RCC 7860 (cell line): ENCODE results near the gene TSPYL2.

Source experiments
- DNase-seq: peaks from one replicate; pipeline ENCODE4 v3.0.0-alpha.2; 2015; ENCODE audit warnings: low spot score
- FAIRE-seq: peaks from 2 replicates; lab custom pipeline; 2012; peaks lifted over from hg19 to GRCh38; lab: Jason Lieb, UNC

Gene TSPYL2

DNA sequence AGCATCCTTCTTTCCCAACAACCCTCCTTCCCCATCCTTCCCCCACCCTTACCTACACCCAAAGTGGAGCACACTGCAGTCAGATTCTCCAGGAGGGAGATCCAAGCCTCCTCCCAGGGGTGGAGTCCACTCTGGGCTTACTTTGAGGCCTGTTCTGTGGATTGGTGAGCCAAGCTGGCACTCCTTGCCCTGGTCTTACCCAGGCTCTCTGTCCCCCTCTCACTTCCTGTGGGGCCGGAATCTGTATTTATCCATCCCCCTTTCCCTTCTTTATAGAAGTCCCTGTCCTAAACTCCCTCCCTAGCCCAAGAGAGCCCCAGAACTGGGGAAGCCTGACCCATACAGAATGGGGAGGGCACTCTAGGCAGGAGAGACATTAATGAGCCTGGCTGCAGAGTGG lies 3.2 kb upstream of the TSPYL2 start:
- DNase-seq: no peak
- no peak for FAIRE-seq

DNA sequence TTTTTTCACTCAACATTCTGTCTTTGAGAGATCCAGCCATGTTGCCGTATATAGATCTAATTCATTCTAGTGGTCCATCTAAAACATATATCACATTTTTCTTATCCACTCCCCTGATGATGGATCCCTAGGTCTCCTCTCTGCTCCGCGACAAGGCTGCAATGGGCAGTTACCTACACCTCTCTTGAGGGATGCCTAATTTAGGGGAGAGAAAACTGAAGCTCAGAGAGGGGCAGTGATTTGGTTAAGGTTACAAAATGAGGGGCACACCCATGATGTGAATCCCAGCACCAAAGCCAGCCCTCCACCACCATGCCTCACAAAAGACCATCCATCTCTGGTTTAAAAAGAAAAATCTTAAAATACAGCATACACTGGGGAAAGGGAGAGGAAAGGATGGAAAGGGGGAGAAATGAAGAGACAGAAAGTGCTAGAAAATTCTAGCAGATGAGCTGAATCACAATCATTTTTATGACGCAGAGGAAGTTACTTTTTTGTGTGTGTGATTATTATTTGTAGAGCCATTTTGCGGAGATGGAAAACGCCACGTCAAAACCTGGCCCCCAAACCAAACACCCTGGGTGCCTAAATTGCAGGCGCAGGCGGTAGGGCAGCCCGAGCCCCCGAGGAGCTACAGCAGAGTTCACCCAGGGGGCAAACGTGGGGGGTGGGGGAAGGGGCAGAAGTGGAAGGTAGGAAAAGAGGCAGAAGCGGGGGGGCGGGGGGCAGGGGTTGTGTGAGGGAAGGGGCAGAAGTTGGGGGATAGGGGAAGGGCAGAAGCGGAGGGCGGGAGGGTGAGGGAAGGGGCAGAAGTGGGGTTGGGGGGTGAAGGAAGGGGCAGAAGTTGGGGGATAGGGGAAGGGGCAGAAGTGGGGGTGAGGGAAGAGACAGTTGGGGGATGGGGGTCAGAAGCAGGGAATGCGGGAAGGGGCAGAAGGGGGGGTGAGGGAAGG lies 1.3 kb upstream of the TSPYL2 start:
- no peak for DNase-seq
- no peak for FAIRE-seq

DNA sequence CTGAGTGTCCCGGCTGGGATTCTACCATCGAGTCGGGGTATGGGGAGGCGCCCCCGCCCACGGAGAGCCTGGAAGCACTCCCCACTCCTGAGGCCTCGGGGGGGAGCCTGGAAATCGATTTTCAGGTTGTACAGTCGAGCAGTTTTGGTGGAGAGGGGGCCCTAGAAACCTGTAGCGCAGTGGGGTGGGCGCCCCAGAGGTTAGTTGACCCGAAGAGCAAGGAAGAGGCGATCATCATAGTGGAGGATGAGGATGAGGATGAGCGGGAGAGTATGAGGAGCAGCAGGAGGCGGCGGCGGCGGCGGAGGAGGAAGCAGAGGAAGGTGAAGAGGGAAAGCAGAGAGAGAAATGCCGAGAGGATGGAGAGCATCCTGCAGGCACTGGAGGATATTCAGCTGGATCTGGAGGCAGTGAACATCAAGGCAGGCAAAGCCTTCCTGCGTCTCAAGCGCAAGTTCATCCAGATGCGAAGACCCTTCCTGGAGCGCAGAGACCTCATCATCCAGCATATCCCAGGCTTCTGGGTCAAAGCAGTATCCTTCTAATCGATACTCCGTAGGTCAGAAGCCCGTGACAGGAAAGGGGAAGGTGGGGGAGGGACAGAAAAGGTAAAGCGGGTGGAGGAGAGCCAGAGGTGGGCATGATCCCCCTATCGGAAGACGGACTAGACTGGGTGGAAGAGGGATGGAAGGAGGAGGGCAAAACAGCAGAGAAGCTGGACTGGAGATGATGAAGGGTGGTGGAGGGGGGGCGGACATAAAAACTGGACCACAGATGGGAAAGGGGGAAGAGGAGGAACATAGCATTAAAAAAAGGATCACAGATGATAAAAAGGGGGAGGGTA lies 828 bp downstream of the TSPYL2 start:
- DNase-seq (no peak), FAIRE-seq (no peak)

DNA sequence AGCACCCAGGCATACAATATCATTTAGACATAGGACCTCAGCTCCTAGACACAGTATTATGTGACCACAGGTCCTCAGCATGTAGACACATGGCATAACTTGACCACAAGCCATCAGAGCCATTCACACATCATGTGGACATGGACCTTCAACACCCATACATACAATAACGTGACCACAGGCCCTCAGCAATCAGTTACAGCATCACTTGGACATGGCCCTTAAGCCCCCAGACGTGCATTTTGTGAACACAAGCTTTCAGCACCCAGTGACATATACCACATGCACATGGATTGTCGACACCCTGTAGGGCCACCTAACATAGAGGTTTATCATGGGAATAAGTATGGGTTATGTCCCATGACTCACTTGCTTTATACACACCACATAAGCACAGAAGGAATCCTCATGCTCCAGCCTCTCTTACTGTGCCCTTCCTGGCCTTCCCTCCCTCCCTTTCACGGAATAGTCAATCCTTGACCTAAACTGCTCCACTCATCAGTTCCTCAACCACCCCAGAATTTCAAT lies 1.9 kb downstream of the TSPYL2 start:
- FAIRE-seq (no peak), DNase-seq (no peak)

DNA sequence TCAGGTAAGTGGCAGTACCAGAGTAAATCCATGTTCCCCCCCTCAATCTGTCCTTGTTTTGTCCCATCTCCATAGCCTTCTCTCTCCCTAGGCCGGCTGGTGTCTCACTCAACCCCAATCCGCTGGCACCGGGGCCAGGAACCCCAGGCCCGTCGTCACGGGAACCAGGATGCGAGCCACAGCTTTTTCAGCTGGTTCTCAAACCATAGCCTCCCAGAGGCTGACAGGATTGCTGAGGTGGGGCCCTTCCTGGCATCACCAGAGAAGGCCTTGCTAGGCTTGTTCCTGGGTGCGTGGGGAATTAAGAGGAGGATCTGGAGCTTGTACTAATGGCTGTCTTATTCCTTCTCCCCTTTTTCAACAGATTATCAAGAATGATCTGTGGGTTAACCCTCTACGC lies 2.7 kb downstream of the TSPYL2 start:
- FAIRE-seq: no peak

DNA sequence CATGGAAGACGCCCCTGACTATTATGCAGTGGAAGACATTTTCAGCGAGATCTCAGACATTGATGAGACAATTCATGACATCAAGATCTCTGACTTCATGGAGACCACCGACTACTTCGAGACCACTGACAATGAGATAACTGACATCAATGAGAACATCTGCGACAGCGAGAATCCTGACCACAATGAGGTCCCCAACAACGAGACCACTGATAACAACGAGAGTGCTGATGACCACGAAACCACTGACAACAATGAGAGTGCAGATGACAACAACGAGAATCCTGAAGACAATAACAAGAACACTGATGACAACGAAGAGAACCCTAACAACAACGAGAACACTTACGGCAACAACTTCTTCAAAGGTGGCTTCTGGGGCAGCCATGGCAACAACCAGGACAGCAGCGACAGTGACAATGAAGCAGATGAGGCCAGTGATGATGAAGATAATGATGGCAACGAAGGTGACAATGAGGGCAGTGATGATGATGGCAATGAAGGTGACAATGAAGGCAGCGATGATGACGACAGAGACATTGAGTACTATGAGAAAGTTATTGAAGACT lies 3.6 kb downstream of the TSPYL2 start:
- DNase-seq (no peak), FAIRE-seq (no peak)

More for the DNA sequence above, 2.7 kb downstream of the TSPYL2 start:
- DNase-seq: no peak

DNA sequence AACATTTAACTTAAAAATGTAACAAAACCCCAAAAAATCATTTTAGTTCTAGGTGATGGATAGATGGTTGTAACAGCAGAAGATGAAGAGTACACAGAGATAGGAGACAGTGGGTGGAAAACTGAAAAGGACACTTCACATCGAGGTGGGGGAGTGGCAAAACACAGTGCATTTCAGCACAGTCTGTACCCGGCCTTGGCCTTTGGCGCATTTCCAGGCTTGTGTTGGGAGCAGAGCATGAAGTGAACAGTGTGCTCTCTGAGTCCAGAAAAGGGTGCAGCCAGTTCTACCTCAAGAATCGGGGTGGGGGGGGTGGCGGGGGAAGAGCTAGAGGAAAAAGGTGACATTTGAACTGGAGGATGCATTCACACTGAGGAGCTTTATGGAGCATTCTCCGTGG lies 4.3 kb downstream of the TSPYL2 start:
- no peak for FAIRE-seq
- DNase-seq: no peak

DNA sequence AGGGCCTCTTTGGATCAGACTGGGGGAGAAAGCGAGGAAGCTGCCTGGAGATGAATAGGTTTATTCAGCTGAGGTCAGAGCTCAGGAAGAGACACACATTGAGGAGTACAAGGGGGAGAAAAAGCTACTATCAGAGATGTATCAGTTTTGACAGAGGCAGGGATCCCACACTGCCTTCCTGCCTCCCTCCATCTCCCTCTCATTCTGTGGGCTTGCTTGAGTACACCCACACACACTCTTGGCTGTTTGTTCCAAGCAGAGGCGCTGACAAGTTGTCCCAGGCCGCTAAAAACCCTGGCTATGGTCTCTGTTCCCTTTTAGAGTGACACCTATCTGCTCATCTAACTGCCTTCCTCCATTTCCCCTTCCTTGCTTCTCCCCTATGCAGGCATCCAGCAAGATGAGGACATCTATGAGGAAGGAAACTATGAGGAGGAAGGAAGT lies 5.2 kb downstream of the TSPYL2 start:
- FAIRE-seq: no peak
- DNase-seq: no peak

DNA sequence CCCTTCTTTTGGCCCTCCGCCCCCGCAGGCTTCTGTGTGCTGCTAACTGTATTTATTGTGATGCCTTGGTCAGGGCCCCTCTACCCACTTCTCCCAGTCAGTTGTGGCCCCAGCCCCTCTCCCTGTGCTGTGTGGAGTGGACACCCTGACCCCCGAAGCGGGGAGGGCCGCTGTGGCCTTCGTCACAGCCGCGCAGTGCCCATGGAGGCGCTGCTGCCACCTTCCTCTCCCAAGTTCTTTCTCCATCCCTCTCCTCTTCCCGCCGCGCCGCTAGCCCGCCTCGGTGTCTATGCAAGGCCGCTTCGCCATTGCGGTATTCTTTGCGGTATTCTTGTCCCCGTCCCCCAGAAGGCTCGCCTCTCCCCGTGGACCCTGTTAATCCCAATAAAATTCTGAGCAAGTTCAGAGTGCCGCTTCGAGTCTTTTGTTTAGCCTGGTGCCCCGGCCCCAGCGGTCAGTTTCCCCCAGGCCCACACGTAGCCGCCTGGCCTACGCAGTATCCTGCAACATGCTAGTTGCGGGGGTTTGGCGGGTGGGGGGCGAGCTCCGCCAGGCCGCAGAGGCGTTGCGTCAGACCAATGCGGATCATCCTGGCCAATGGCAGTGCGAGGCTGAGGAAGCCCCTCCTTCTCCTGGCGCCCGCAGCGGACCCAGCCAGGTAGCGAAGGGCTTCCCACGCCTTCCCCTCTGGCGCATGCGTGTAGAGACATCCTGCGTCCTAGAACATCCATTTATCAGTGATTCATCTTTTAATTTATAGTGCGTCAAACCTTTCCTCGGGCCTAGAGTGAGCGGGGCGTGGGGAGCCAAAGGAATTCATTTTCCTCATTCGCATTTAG lies 6.2 kb downstream of the TSPYL2 start:
- no peak for FAIRE-seq
- DNase-seq: no peak

DNA sequence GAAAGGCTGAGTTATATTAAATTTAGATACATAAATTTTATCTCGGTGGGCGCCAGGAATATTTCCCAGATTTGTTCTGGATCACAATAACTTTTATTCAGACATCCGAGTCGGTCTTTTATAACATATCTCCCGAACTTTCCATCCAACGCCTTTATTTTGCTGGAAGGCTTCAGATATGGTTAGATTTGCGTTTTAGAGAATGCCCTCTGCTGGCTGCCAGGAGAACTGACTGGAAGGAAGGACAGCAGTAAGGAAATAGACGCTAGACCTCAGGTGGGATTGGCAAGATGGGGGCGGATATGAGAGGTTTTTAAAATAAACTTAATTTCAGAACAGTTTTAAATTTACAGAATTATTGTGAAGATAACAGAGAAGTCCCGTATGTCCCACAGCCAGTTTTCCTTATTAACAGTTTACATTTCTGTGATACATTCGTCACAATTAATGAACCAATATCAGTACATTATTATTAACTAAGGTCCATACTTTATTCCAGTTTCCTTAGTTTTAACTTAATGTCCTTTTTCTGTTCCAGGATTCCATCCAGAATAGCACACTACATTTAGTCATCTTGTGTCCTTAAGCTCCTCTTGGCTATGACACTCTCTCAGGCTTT lies 7.2 kb downstream of the TSPYL2 start:
- peak; percentile 11 for DNase-seq
- FAIRE-seq: peak; percentile 71

DNA sequence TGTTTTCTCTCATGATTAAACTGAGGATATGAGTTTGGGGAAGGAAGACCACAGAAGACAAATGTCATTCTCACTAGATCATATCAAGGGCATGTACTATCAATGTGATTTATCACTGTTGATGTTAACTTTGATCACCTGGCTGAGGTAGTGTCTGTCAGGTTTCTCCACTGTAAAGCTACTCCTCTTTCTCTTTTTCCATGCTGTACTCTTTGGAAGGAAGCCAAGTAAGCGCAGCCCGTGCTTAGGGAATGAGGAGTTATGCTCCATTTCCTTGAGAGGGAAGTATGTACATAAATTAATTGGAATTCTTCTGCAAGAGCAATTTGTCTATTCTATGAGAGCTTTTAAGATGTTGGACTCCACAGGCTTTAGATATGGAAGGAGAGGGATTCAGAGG lies 7.8 kb downstream of the TSPYL2 start:
- no peak for FAIRE-seq

DNA sequence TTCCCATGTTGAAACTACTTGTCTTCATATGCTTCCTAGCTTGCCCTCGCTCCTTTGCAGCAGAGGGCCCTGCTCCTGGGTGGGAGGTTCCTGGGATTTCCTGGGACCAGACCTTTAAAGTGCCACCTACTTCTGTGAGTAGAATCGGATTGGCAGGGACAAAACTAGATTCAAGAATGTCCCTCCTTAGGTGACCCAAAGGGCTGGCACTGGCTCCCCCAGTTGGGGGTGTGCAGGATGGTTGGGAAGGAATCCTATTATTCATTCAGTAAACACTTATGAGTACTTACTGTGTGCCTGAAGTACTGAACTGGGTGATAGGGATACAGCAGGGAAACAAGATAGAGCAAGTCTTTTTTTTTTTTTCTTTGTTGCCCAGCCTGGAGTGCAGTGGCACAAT lies 9.2 kb downstream of the TSPYL2 start:
- FAIRE-seq (no peak), DNase-seq (no peak)

More for the DNA sequence above, 7.8 kb downstream of the TSPYL2 start:
- no peak for DNase-seq

DNA sequence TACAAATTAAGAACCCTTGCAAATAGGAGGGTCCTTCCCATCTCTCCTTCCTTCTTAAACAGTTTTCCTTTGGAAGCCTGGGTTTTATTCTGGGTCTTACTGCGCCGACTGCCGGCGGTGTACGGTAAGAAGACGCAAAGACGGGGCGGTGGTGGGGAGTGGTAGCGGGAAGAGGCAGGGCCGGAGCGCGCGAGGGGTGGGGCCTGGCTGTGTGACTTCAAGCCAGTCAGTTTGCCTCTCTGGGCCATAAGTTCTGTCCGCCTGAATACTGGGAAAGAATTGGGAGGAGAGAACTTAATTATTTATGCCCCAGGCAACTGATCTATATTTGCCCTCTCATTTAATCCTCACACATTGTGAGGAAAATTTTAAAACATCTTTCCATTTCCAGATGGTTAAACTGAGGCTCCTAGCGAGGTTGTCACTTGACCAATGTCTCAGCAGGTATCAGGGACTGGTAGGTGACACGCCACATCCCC lies 11.0 kb downstream of the TSPYL2 start:
- FAIRE-seq (peak; percentile 79), DNase-seq (peak; percentile 59)

DNA sequence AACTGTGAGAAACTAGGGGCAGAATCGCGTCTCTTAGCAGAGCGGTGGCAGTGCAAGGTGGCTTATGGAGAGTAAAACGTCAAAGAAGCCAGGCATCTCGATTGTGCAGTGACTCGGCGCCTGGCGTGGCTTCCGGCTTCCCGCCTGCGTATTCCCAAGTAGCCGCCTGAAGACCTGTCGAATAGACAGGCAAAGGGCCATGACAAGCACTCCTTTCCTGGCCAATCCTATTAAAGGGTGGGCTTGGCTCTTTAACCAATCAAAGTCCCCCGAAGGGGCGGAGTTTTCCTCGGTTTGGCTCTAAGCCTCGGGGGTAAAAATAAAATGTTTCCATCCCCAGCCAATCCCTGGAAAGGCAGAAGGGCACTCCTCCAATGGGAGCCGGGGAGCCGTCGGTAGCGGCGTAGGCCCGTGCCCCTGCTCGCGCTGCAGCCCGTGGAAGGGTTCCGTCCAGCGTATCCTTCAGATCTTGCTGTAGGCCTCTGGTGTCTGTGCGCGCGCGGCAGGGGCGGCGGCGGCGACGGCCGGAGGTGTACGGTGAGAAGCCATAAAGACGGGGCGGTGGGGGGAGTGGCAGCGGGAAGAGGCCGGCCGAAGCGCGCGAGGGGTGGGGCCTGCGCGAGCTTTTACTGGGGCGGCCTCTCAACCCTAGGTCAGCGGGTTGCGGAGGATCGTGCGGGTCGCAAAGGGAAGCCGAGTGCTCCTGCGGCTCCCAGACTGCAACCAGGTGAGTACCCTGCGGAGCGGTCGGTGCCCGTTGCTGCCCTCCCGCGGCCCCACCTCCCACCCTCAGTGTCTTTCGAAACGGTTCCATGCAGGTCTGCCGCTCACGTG lies 11.8 kb downstream of the TSPYL2 start, which contains the start of gene KANTR:
TSS of gene KANTR (plus strand) at position 395 of the 834 bp plus-strand sequence. CDS start 30,131 bp downstream, outside the sequence.
- FAIRE-seq: peak; percentile 96

DNA sequence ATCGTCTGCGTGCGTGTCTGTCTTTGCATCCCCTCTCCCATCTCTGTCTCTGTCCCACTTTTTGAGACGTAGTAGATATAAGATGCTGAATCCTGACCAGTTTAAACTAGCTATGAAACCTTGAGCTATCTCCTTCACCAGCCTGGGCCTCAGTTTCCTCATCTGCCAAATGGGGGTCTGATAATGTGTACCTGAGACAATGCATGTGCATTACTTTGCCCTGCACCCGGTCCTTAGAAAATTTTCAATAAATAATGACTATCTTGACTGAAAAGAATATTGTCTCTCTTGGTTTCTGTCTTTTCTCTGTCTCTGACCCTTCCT lies 12.4 kb downstream of the TSPYL2 start:
- FAIRE-seq: no peak
- DNase-seq: no peak

More for the DNA sequence above, 11.8 kb downstream of the TSPYL2 start, which contains the start of gene KANTR:
- peak; percentile 87 for DNase-seq

DNA sequence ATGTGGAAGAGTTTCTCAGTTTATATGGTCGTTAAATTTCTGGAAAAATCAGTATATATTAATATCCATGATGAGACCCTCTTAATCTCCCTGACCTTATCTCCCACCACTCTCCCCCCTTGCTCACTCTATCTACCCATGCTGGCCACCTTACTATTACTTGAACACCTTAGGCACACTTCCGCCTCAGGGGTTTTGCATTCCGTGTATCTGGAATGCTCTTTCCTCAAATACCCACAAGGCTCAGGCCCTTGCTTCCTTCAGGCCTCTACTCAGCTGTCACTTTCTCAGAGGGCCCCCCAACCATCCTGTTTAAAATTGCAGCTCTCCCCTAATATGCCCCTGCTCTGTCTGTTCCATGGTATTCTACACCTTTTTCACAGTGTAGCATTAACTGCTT lies 13.6 kb downstream of the TSPYL2 start:
- FAIRE-seq (no peak), DNase-seq (no peak)

DNA sequence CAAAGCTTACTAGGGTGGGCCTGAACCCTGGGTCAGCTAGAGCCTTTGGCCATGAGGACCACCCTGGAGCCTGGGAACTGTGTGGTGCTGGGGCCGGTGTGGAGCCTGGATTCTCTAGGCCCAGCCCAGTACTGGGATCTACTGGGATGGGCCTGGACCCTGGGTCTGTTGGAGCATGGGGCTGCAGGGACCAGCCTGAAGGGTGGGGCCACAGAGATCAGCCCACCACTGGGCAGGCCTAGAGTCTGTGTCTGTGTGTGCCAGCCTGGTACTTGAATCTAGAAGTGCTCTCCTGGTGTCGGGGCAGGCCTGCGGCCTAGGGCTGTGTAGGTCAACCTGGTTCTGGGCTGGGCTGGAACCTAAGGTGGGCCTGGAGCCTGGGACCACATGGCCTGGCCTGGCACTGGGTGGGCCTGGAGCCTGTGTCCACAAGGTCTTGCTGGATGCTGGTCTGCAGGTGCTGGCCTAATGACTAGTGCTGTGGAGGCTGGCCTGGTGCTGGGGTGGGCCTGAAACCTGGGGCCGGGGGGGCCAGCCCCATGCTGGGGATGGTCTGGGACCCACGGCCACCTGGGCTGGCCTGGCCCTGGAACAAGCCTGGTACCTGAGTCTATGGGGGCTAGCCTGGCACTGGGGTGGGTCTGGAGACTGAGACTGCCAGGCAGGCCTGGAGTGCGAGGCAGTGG lies 32.8 kb downstream of the TSPYL2 start:
- no peak for FAIRE-seq

DNA sequence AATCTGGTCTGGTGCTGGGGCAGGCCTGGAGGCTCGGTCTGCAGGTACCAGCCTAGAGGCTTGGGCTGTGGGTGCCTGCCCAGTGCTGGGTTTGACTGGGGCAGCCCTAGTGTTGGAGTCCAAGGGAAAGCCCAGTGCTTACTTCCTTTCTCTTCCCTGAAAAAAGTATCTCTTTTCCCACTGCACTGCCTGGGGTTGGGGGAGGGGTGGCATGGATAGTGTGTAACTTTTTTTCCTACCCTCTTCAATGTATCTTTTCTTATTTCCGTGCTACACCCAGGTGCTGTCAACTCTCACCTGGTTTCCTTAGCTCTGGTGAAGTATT lies 33.3 kb downstream of the TSPYL2 start:
- DNase-seq (no peak), FAIRE-seq (no peak)

More for the DNA sequence above, 32.8 kb downstream of the TSPYL2 start:
- DNase-seq: no peak
